Stromal cell of bone marrow (primary cell): ENCODE measurements around the gene FAR1.

Source experiments
- DNase-seq: peaks from one replicate; pipeline ENCODE4 v3.0.0-alpha.2; 2012; ENCODE audit warnings: low read depth

FAR1 gene

GRCh38 chr11:13669544-13670488 lies 1.3 kb downstream of the FAR1 start:
- no peak for DNase-seq

GRCh38 chr11:13672576-13673210 lies 4.2 kb downstream of the FAR1 start:
- no peak for DNase-seq

GRCh38 chr11:13674799-13675509 lies 6.5 kb downstream of the FAR1 start:
- DNase-seq = no peak

GRCh38 chr11:13676576-13676975 lies 8.1 kb downstream of the FAR1 start:
- DNase-seq = no peak

GRCh38 chr11:13679768-13680167 lies 11.3 kb downstream of the FAR1 start:
- no peak for DNase-seq

- DNase-seq = no peak
These were observed 12.2 kb downstream of the FAR1 start for GRCh38 chr11:13680501-13681264.

GRCh38 chr11:13681446-13681845 lies 13.0 kb downstream of the FAR1 start:
- no peak for DNase-seq

- no peak for DNase-seq
These were observed 13.7 kb downstream of the FAR1 start for GRCh38 chr11:13682212-13682611.

- no peak for DNase-seq
These were observed 17.1 kb downstream of the FAR1 start for GRCh38 chr11:13685461-13686108.

- no peak for DNase-seq
These were observed 18.3 kb downstream of the FAR1 start for GRCh38 chr11:13686776-13687175.

- no peak for DNase-seq
These were observed 18.8 kb downstream of the FAR1 start for GRCh38 chr11:13687271-13687670.

GRCh38 chr11:13691286-13691899 lies 22.9 kb downstream of the FAR1 start:
- no peak for DNase-seq

- DNase-seq = no peak
These were observed 23.7 kb downstream of the FAR1 start for GRCh38 chr11:13692172-13692571.

- no peak for DNase-seq
These were observed 25.6 kb downstream of the FAR1 start for GRCh38 chr11:13694115-13694514.

- DNase-seq = no peak
These were observed 27.4 kb downstream of the FAR1 start for GRCh38 chr11:13695886-13696285.

GRCh38 chr11:13697710-13698109 lies 29.2 kb downstream of the FAR1 start:
- no peak for DNase-seq

GRCh38 chr11:13698132-13698531 lies 29.7 kb downstream of the FAR1 start:
- DNase-seq = no peak

- no peak for DNase-seq
These were observed 30.6 kb downstream of the FAR1 start for GRCh38 chr11:13699041-13699440.

- no peak for DNase-seq
These were observed 31.4 kb downstream of the FAR1 start for GRCh38 chr11:13699870-13700269.

GRCh38 chr11:13701506-13701905 lies 33.0 kb downstream of the FAR1 start:
- no peak for DNase-seq

- DNase-seq = no peak
These were observed 33.6 kb downstream of the FAR1 start for GRCh38 chr11:13702071-13702470.
